Stimulated activated effector memory CD8-positive, alpha-beta T cell treated with anti-CD3 and anti-CD28 coated beads, Interleukin-12 subunit alpha, Interleukin-12 subunit beta, amount 100 ng/mL, for 72 hours (primary cell): ENCODE data around the gene CEP85.
"Not testable (repeated sequence)": the region's sequence is repeated elsewhere in the genome, so short reads cannot be mapped to it uniquely, and the experiment has no call there.

Experiments
- ATAC-seq: fragments of 150-1000 bp; cut with Tn5 transposase; 2 replicates; pipeline ENCODE4 v1.10.0; 2021
- DNase-seq, 2 donors: peaks; one replicate each; pipeline ENCODE4 v3.0.0; 2021 to 2022; ENCODE audit warnings: low spot score in 2 of 2
- H3K27ac Mint-ChIP-seq: one replicate; pipeline ENCODE4 v1.8.0; 2022; ENCODE audit warnings: mild to moderate bottlenecking, mixed read lengths
- H3K36me3 Mint-ChIP-seq: one replicate; pipeline ENCODE4 v1.8.0; 2022; ENCODE audit warnings: mild to moderate bottlenecking, mixed read lengths
- H3K4me1 Mint-ChIP-seq: one replicate; pipeline ENCODE4 v1.8.0; 2022; ENCODE audit warnings: mixed read lengths
- H3K4me3 Mint-ChIP-seq: one replicate; pipeline ENCODE4 v1.8.0; 2022; ENCODE audit warnings: mild to moderate bottlenecking, mixed read lengths
- H3K9me3 Mint-ChIP-seq: one replicate; pipeline ENCODE4 v1.8.0; 2022; ENCODE audit warnings: mixed read lengths

Gene CEP85

GRCh38 chr1:26288311-26288941 is 54.4 kb downstream of the CEP85 start:
- peak overlapping the region; percentile 93 for H3K27ac Mint-ChIP-seq
- peak overlapping the region; percentile 76 for H3K4me3 Mint-ChIP-seq
- ATAC-seq (peak; percentile 71), DNase-seq (peak in 1 of 2 donors; percentile 75)
- H3K36me3 Mint-ChIP-seq: peaks cover 49% of the 10 kb centered on the region
- peaks cover 88% of the 10 kb centered on the region for H3K4me1 Mint-ChIP-seq
- H3K9me3 Mint-ChIP-seq: no peaks in the 10 kb centered on the region

- Mint-ChIP-seq H3K27ac (peak overlapping the region; percentile 93), H3K9me3 (no peaks in the 10 kb centered on the region), H3K4me3 (peak overlapping the region; percentile 76), H3K36me3 (peaks cover 42% of the 10 kb centered on the region), H3K4me1 (peaks cover 79% of the 10 kb centered on the region)
- peak in 1 of 2 donors; percentile 68 for DNase-seq
- peak; percentile 2 for ATAC-seq
Observed at GRCh38 chr1:26289158-26290059, 55.4 kb downstream of the CEP85 start.

GRCh38 chr1:26290122-26290881 is 56.3 kb downstream of the CEP85 start:
- H3K4me3 Mint-ChIP-seq: peak overlapping the region; percentile 76
- peaks cover 33% of the 10 kb centered on the region for H3K36me3 Mint-ChIP-seq
- ATAC-seq: peak; percentile 31
- H3K27ac Mint-ChIP-seq: peak overlapping the region; percentile 93
- peaks cover 71% of the 10 kb centered on the region for H3K4me1 Mint-ChIP-seq
- H3K9me3 Mint-ChIP-seq: no peaks in the 10 kb centered on the region
- DNase-seq: no peak

GRCh38 chr1:26290882-26291261 is 56.9 kb downstream of the CEP85 start:
- no peak for DNase-seq
- no peak for ATAC-seq
- peaks cover 33% of the 10 kb centered on the region for H3K36me3 Mint-ChIP-seq
- H3K4me3 Mint-ChIP-seq: no peak overlapping the region
- H3K4me1 Mint-ChIP-seq: peaks cover 71% of the 10 kb centered on the region
- H3K27ac Mint-ChIP-seq: peak overlapping the region; percentile 93
- H3K9me3 Mint-ChIP-seq: no peaks in the 10 kb centered on the region

GRCh38 chr1:26291433-26291832 is 57.4 kb downstream of the CEP85 start:
- Mint-ChIP-seq H3K27ac (peak overlapping the region; percentile 93), H3K4me1 (peaks cover 71% of the 10 kb centered on the region), H3K9me3 (no peaks in the 10 kb centered on the region), H3K36me3 (peaks cover 33% of the 10 kb centered on the region), H3K4me3 (no peak overlapping the region)
- no peak for DNase-seq
- ATAC-seq: no peak

GRCh38 chr1:26291939-26292338 is 57.9 kb downstream of the CEP85 start:
- no peak overlapping the region for H3K4me3 Mint-ChIP-seq
- H3K4me1 Mint-ChIP-seq: peaks cover 68% of the 10 kb centered on the region
- no peak for DNase-seq

GRCh38 chr1:26292735-26293134 is 58.7 kb downstream of the CEP85 start:
- H3K36me3 Mint-ChIP-seq: peaks cover 33% of the 10 kb centered on the region
- H3K27ac Mint-ChIP-seq: peak overlapping the region; percentile 93

More at GRCh38 chr1:26291939-26292338, 57.9 kb downstream of the CEP85 start:
- Mint-ChIP-seq H3K9me3 (no peaks in the 10 kb centered on the region), H3K27ac (peak overlapping the region; percentile 93), H3K36me3 (peaks cover 33% of the 10 kb centered on the region)
- no peak for ATAC-seq

GRCh38 chr1:26293911-26294463 is 60.0 kb downstream of the CEP85 start:
- ATAC-seq (no peak), DNase-seq (no peak)
- H3K9me3 Mint-ChIP-seq: no peaks in the 10 kb centered on the region
- no peak overlapping the region for H3K4me3 Mint-ChIP-seq
- no peak overlapping the region for H3K27ac Mint-ChIP-seq
- peaks cover 47% of the 10 kb centered on the region for H3K4me1 Mint-ChIP-seq
- peaks cover 27% of the 10 kb centered on the region for H3K36me3 Mint-ChIP-seq

More at GRCh38 chr1:26292735-26293134, 58.7 kb downstream of the CEP85 start:
- peaks cover 60% of the 10 kb centered on the region for H3K4me1 Mint-ChIP-seq
- H3K9me3 Mint-ChIP-seq, ATAC-seq, H3K4me3 Mint-ChIP-seq, DNase-seq: not testable (repeated sequence)

GRCh38 chr1:26295194-26296138 is 61.5 kb downstream of the CEP85 start:
- DNase-seq (no peak), ATAC-seq (no peak)
- peaks cover 12% of the 10 kb centered on the region for H3K36me3 Mint-ChIP-seq
- no peaks in the 10 kb centered on the region for H3K9me3 Mint-ChIP-seq
- H3K27ac Mint-ChIP-seq: peak overlapping the region; percentile 71
- H3K4me3 Mint-ChIP-seq: no peak overlapping the region
- H3K4me1 Mint-ChIP-seq: peaks cover 37% of the 10 kb centered on the region

GRCh38 chr1:26296340-26297056 is 62.5 kb downstream of the CEP85 start:
- Mint-ChIP-seq H3K27ac (peak overlapping the region; percentile 71), H3K4me3 (no peak overlapping the region), H3K36me3 (peaks cover 10% of the 10 kb centered on the region), H3K9me3 (no peaks in the 10 kb centered on the region), H3K4me1 (peaks cover 34% of the 10 kb centered on the region)
- ATAC-seq: no peak
- no peak for DNase-seq

- peaks cover 4% of the 10 kb centered on the region for H3K36me3 Mint-ChIP-seq
- H3K4me3 Mint-ChIP-seq: no peak overlapping the region
Observed at GRCh38 chr1:26297057-26297790, 63.2 kb downstream of the CEP85 start.

GRCh38 chr1:26297791-26298124 is 63.8 kb downstream of the CEP85 start:
- H3K27ac Mint-ChIP-seq: no peak overlapping the region
- ATAC-seq: no peak
- DNase-seq: no peak
- H3K9me3 Mint-ChIP-seq: no peaks in the 10 kb centered on the region
- H3K36me3 Mint-ChIP-seq: no peaks in the 10 kb centered on the region
- H3K4me3 Mint-ChIP-seq: no peak overlapping the region
- peaks cover 24% of the 10 kb centered on the region for H3K4me1 Mint-ChIP-seq

More at GRCh38 chr1:26297057-26297790, 63.2 kb downstream of the CEP85 start:
- peak overlapping the region; percentile 71 for H3K27ac Mint-ChIP-seq
- ATAC-seq: no peak
- H3K4me1 Mint-ChIP-seq: peaks cover 27% of the 10 kb centered on the region
- no peaks in the 10 kb centered on the region for H3K9me3 Mint-ChIP-seq
- no peak for DNase-seq

- no peaks in the 10 kb centered on the region for H3K9me3 Mint-ChIP-seq
- peaks cover 23% of the 10 kb centered on the region for H3K4me1 Mint-ChIP-seq
- peak overlapping the region; percentile 87 for H3K27ac Mint-ChIP-seq
- no peaks in the 10 kb centered on the region for H3K36me3 Mint-ChIP-seq
- no peak for ATAC-seq
- no peak for DNase-seq
- no peak overlapping the region for H3K4me3 Mint-ChIP-seq
Observed at GRCh38 chr1:26300578-26301275, 66.7 kb downstream of the CEP85 start.
